Colon (tissue), 2 donors: ENCODE data around the gene MIB1.
"Not testable (repeated sequence)": the region's sequence is repeated elsewhere in the genome, so short reads cannot be mapped to it uniquely, and the experiment has no call there.

Experiments
- FAIRE-seq: peaks from 2 replicates; lab custom pipeline; 2012; peaks lifted over from hg19 to GRCh38; lab: Jason Lieb, UNC
- donor health status: control.
- donor health status: control.

The MIB1 gene

GRCh38 chr18:21740538-21741311 lies at the start of gene MIB1:
Gene MIB1, plus strand, starts transcription at chr18:21740792. Its CDS starts 792 bp downstream, at chr18:21741584.
- FAIRE-seq = peak; percentile 92

GRCh38 chr18:21693322-21693721 lies 47.3 kb upstream of the MIB1 start:
- FAIRE-seq = no peak

GRCh38 chr18:21700528-21701075 lies 40.0 kb upstream of the MIB1 start:
- no peak for FAIRE-seq

GRCh38 chr18:21701621-21702020 lies 39.0 kb upstream of the MIB1 start:
- FAIRE-seq = no peak

- no peak for FAIRE-seq
Observed at GRCh38 chr18:21702602-21703001, 38.0 kb upstream of the MIB1 start.

GRCh38 chr18:21703241-21703820 lies 37.3 kb upstream of the MIB1 start:
- no peak for FAIRE-seq

- no peak for FAIRE-seq
Observed at GRCh38 chr18:21704603-21705364, 35.8 kb upstream of the MIB1 start, which contains the start of gene ABHD3. Gene ABHD3, minus strand, starts transcription at chr18:21704774. Its CDS starts 109 bp downstream, at chr18:21704665.

- no peak for FAIRE-seq
Observed at GRCh38 chr18:21706386-21706865, 34.2 kb upstream of the MIB1 start.

GRCh38 chr18:21707130-21707529 lies 33.5 kb upstream of the MIB1 start:
- FAIRE-seq = not testable (repeated sequence)

GRCh38 chr18:21714474-21714873 lies 26.1 kb upstream of the MIB1 start:
- FAIRE-seq = no peak

GRCh38 chr18:21722687-21723086 lies 17.9 kb upstream of the MIB1 start:
- no peak for FAIRE-seq

GRCh38 chr18:21725201-21725600 lies 15.4 kb upstream of the MIB1 start:
- no peak for FAIRE-seq

- FAIRE-seq = no peak
Observed at GRCh38 chr18:21727702-21728101, 12.9 kb upstream of the MIB1 start.

GRCh38 chr18:21733011-21733410 lies 7.6 kb upstream of the MIB1 start:
- FAIRE-seq = no peak

- FAIRE-seq = no peak
Observed at GRCh38 chr18:21735452-21736015, 5.1 kb upstream of the MIB1 start.

- FAIRE-seq = not testable (repeated sequence)
Observed at GRCh38 chr18:21736926-21737325, 3.7 kb upstream of the MIB1 start.

- FAIRE-seq = no peak
Observed at GRCh38 chr18:21739604-21740537, 721 bp upstream of the MIB1 start.

- FAIRE-seq = no peak
Observed at GRCh38 chr18:21741312-21741561, 645 bp downstream of the MIB1 start.

- FAIRE-seq = no peak
Observed at GRCh38 chr18:21741562-21742314, 1.1 kb downstream of the MIB1 start.

GRCh38 chr18:21742315-21742687 lies 1.7 kb downstream of the MIB1 start:
- FAIRE-seq = no peak
